HepG2 (cell line): ENCODE measurements around the gene BCL2L1. TPM values are rescaled to one million over a fixed set of nuclear protein-coding genes. Genes with fewer than 3 reads are reported as not detected.

Experiments
- ATAC-seq: fragments of 200-7000 bp; cut with Tn5 transposase; 3 replicates; pipeline ENCODE4 v1.9.1; 2020; ENCODE audit warnings: mild to moderate bottlenecking, moderate library complexity
- BruUV-seq: library from RNA; stranded (reverse); fragments of 400-500 nt; replicated peaks from 2 replicates; lab custom pipeline; 2021; lab: Mats Ljungman, UMichigan
- CTCF ChIA-PET: fragments of 300-600 bp; formaldehyde crosslinking; extraction: SDS; loops from one replicate; lab custom pipeline; 2021; ENCODE audit warnings: low total read pairs, inconsistent platforms, low intra/inter-chr PET ratio; lab: Yijun Ruan, JAX
- POLR2A ChIA-PET: fragments of 350-600 bp; sonication (Branson Sonifier 250); formaldehyde crosslinking; loops from one replicate; lab custom pipeline; 2020; ENCODE audit warnings: antibody characterized with exemption, inconsistent platforms; lab: Yijun Ruan, JAX
- DNase-seq: peaks from one replicate; pipeline ENCODE4 v3.0.0-alpha.2; 2015; ENCODE audit warnings: low spot score
- FAIRE-seq: peaks from 3 replicates; lab custom pipeline; 2011; peaks lifted over from hg19 to GRCh38; lab: Jason Lieb, UNC
- H2AFZ ChIP-seq: one replicate; pipeline ENCODE4 v1.6.1; 2011; ENCODE audit warnings: low read length, inconsistent platforms
- H3K27ac ChIP-seq: fragments of 300-600 bp; 3 replicates; pipeline ENCODE4 v1.8.0; 2011; ENCODE audit warnings: mixed run types, mild to moderate bottlenecking, mixed read lengths, low read length, inconsistent platforms; ENCODE audit not compliant: insufficient read depth; ENCODE audit errors: extremely low read length
- H3K27me3 ChIP-seq, 2 experiments: fragments of 200-600 bp in 1 of 2; 2 replicates in 1 of 2; 3 replicates in 1 of 2; pipeline versions ENCODE4 v1.6.0 to v1.8.0; 2011; ENCODE audit warnings: low read length in 2 of 2, mild to moderate bottlenecking in 2 of 2, moderate library complexity in 2 of 2, inconsistent platforms in 1 of 2; ENCODE audit not compliant: insufficient read depth in 2 of 2, control insufficient read depth in 1 of 2
- H3K36me3 ChIP-seq, 2 experiments: fragments of 200-600 bp in 1 of 2; replicated peaks in 1 of 2; 2 replicates in 1 of 2; 3 replicates in 1 of 2; pipeline versions ENCODE4 v1.5.1 to v1.8.0; 2011; ENCODE audit warnings: low read length in 2 of 2, inconsistent platforms in 1 of 2; ENCODE audit not compliant: insufficient read depth in 2 of 2, control insufficient read depth in 1 of 2
- H3K4me1 ChIP-seq: 2 replicates; pipeline ENCODE4 v1.5.1; 2012; ENCODE audit warnings: low read length, inconsistent platforms; ENCODE audit not compliant: insufficient read depth
- H3K4me2 ChIP-seq: 2 replicates; pipeline ENCODE4 v1.6.0; 2011; ENCODE audit warnings: low read depth, low read length, inconsistent platforms
- H3K4me3 ChIP-seq, 3 experiments: fragments of 200-600 bp in 1 of 3; sonication (generic), shearing (Covaris generic) in 1 of 3; replicated peaks in 1 of 3; 2 replicates each; pipeline ENCODE4 v1.5.1; 2011 to 2016; ENCODE audit warnings: low read length in 3 of 3, inconsistent platforms in 2 of 3, low read depth in 2 of 3, mild to moderate bottlenecking in 2 of 3, control low read depth in 1 of 3, mixed read lengths in 1 of 3; ENCODE audit not compliant: insufficient read depth in 1 of 3
- H3K79me2 ChIP-seq: one replicate; pipeline ENCODE4 v1.6.1; 2011; ENCODE audit warnings: low read length, inconsistent platforms; ENCODE audit not compliant: insufficient read depth
- H3K9ac ChIP-seq: 2 replicates; pipeline ENCODE4 v1.6.0; 2011; ENCODE audit warnings: mild to moderate bottlenecking, low read depth, low read length, inconsistent platforms; ENCODE audit not compliant: insufficient read depth
- H3K9me3 ChIP-seq: 2 replicates; pipeline ENCODE4 v1.5.1; 2012; ENCODE audit warnings: mild to moderate bottlenecking, low read length
- H4K20me1 ChIP-seq: 2 replicates; pipeline ENCODE4 v1.6.0; 2011; ENCODE audit warnings: inconsistent platforms, mild to moderate bottlenecking, low read length, moderate library complexity; ENCODE audit not compliant: insufficient read depth
- GFI1 ChIP-seq: sonication (generic); formaldehyde crosslinking; IDR thresholded peaks from 2 replicates; pipeline ENCODE4 v1.5.0; 2020; ENCODE audit warnings: missing genetic modification reagents, mild to moderate bottlenecking, borderline replicate concordance
- IKZF4 ChIP-seq: sonication (generic); formaldehyde crosslinking; IDR thresholded peaks from 2 replicates; pipeline ENCODE4 v1.5.1; 2020; ENCODE audit warnings: borderline replicate concordance, mild to moderate bottlenecking, low read depth, missing genetic modification reagents; ENCODE audit errors: not compliant biosample characterization
- PAX8 ChIP-seq: sonication (generic); formaldehyde crosslinking; IDR thresholded peaks from 2 replicates; pipeline ENCODE4 v1.8.0; 2022; ENCODE audit warnings: mild to moderate bottlenecking, missing genetic modification reagents, borderline replicate concordance
- RBM22 ChIP-seq: fragments of 200-400 bp; formaldehyde crosslinking; optimal IDR thresholded peaks from 2 replicates; pipeline ENCODE3; 2017; ENCODE audit warnings: mild to moderate bottlenecking, low read length, moderate library complexity
- SSRP1 ChIP-seq: IDR thresholded peaks from 2 replicates; pipeline ENCODE4 v1.6.1; 2016; ENCODE audit warnings: control low read depth
- STAT6 ChIP-seq: sonication (generic); formaldehyde crosslinking; IDR thresholded peaks from 2 replicates; pipeline ENCODE4 v1.4.0; 2020; ENCODE audit warnings: missing genetic modification reagents, mild to moderate bottlenecking, borderline replicate concordance
- ZNF432 ChIP-seq: sonication (generic); formaldehyde crosslinking; IDR thresholded peaks from 2 replicates; pipeline ENCODE4 v1.5.0; 2020; ENCODE audit warnings: missing genetic modification reagents, mild to moderate bottlenecking, borderline replicate concordance
- ZNF546 ChIP-seq: sonication (generic); formaldehyde crosslinking; conservative IDR thresholded peaks from 2 replicates; pipeline ENCODE4 v1.8.1; 2023; ENCODE audit warnings: mild to moderate bottlenecking, missing genetic modification reagents
- ZNF569 ChIP-seq: sonication (generic); formaldehyde crosslinking; IDR thresholded peaks from 2 replicates; pipeline ENCODE4 v1.5.0; 2020; ENCODE audit warnings: mild to moderate bottlenecking, missing genetic modification reagents, moderate library complexity, borderline replicate concordance
- ZNF687 ChIP-seq: sonication (generic); formaldehyde crosslinking; IDR thresholded peaks from 2 replicates; pipeline ENCODE4 v1.5.1; 2020; ENCODE audit warnings: mild to moderate bottlenecking, missing genetic modification reagents, moderate library complexity
- ZNF747 ChIP-seq: sonication (generic); formaldehyde crosslinking; IDR thresholded peaks from 2 replicates; pipeline ENCODE4 v1.8.1; 2023; ENCODE audit warnings: missing genetic modification reagents, mild to moderate bottlenecking, borderline replicate concordance
- ZNF816 ChIP-seq: sonication (generic); formaldehyde crosslinking; IDR thresholded peaks from 2 replicates; pipeline ENCODE4 v1.8.0; 2022; ENCODE audit warnings: missing genetic modification reagents, mild to moderate bottlenecking, borderline replicate concordance
- ZZZ3 ChIP-seq: sonication (generic); formaldehyde crosslinking; IDR thresholded peaks from 2 replicates; pipeline ENCODE4 v1.4.0; 2020; ENCODE audit warnings: missing genetic modification reagents, mild to moderate bottlenecking, borderline replicate concordance
- WGBS: methylation state at CpG from one replicate; pipeline ENCODE4 v1.1.6; 2017; ENCODE audit warnings: low lambda C conversion rate; 5-methylcytosine and 5-hydroxymethylcytosine counted together
- in situ Hi-C: cut with HindIII; loops from 2 replicates; pipeline ENCODE4 v1.10.0; 2017; ENCODE audit warnings: low pct_unique_long_range_greater_than_20kb; ENCODE audit not compliant: extremely low pct_ligation_motif_present
- intact Hi-C: fragments of 100-400 bp; cut with micrococcal nuclease; formaldehyde crosslinking; loops from one replicate; pipeline ENCODE4 v1.10.0; 2022; ENCODE audit not compliant: unreplicated experiment
- polyA plus RNA-seq, 8 experiments: library from polyadenylated mRNA; depleted of rRNA in 3 of 8; stranded (reverse) in 7 of 8; unstranded in 1 of 8; fragments of >200 nt; fragmentation: Illumina TruSeq in 4 of 8; extraction: Trizol in 4 of 8; gene quantifications; 2 replicates each; pipeline versions ENCODE4 v1.2.1 to v1.2.3, GENCODE V29; 2011 to 2016; ENCODE audit warnings: low read depth in 4 of 8, missing spikeins in 1 of 8, mixed read lengths in 1 of 8; ENCODE audit not compliant: insufficient read depth in 1 of 8
- total RNA-seq, 5 experiments: library from RNA; depleted of rRNA; stranded (reverse); fragments of >200 nt; fragmentation: Illumina TruSeq; extraction: Trizol; gene quantifications; 2 replicates each; pipeline ENCODE4 v1.2.3, GENCODE V29; 2016; ENCODE audit warnings: low read depth in 1 of 5
- TF ChIP-seq, protein P1 (sequence below): sonication (generic); formaldehyde crosslinking; IDR thresholded peaks from 2 replicates; pipeline ENCODE4 v1.8.0; 2022; ENCODE audit warnings: mild to moderate bottlenecking, missing genetic modification reagents; ENCODE audit not compliant: insufficient replicate concordance

The BCL2L1 gene
- total and polyA plus RNA-seq, 2 of the 13 experiments (the other 11 are each of a cell fraction or from before 2014, with no cell fraction given), result 164 to 258 TPM

DNA sequence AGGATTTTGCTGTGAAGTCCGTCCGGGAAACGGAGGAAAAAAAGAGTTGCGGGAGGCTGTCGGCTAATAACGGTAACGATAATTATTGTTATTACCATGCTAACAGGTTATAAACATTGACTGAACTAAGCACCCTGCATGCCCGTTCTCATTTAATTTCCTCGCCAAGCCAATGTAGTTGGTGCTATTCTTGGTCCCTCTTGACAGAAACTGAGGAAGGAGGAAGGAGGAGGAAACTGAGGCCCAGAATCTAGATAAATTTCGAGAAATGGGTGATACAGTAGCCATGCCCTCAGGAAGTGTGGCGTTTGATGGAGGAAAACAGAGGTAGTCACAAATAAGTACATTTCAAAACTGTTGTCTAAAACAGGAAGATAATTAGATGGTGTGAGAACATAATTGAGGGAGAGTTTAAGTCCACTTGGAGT, 16.9 kb upstream of the BCL2L1 start:
- peak overlapping the region; percentile 90 to 97 (median 93) for H3K4me3 ChIP-seq
- POLR2A ChIA-PET, result interaction anchor here (0.7 to 3.2 kb wide), 29 partner anchors 8 to 165 kb away, joined by 3 to 34 read pairs (median 7); partner anchors contain the start of genes BCL2L1 and ID1
- H3K4me2 ChIP-seq, result peak overlapping the region; percentile 93
- H2AFZ ChIP-seq, result peak overlapping the region; percentile 73
- H3K36me3 ChIP-seq, result peaks cover 2 to 11% of the 10 kb centered on the region in 2 experiments; a peak in 3 of 5 replicates
- H3K9me3 ChIP-seq, result no peaks in the 10 kb centered on the region
- intact Hi-C loops, result no loop called here
- H3K27ac ChIP-seq, result peak overlapping the region; percentile 84
- WGBS, result 1% methylated on average over 11 of the region's 11 CpGs
- in situ Hi-C loops, result no loop called here
- CTCF ChIA-PET, result interaction anchor here (1.8 kb wide), 1 partner anchor 79 kb away, joined by 5 read pairs; no protein-coding TSS in a partner anchor
- FAIRE-seq (no peak), DNase-seq (no peak), ATAC-seq (peak; percentile 1; the same call in 2 of the 3 replicates)
- peaks cover 35% of the 10 kb centered on the region for H3K4me1 ChIP-seq
- peaks cover 59% of the 10 kb centered on the region for H3K79me2 ChIP-seq
- TSS peak; percentile 83 for BruUV-seq
- H4K20me1 ChIP-seq, result no peaks in the 10 kb centered on the region
- peak overlapping the region; percentile 90 for H3K9ac ChIP-seq
- H3K27me3 ChIP-seq, result peaks cover 0 to 3% of the 10 kb centered on the region in 2 experiments; a peak in 2 of 5 replicates
- TF ChIP-seq ZNF432 (CRISPR knock-in tag) (no peak; the same call in 1 of the 2 replicates), SSRP1 (CRISPR knock-in tag) (no peak), IKZF4 (CRISPR knock-in tag) (peak; percentile 19), ZNF747 (CRISPR knock-in tag) (peak; percentile 20; the same call in 1 of the 2 replicates), STAT6 (CRISPR knock-in tag) (0 out of 2 replicates have a peak, but pooled peaks have one; percentile 22), ZNF546 (CRISPR knock-in tag) (0 out of 2 replicates have a peak, but pooled peaks have one; percentile 15), GFI1 (0 out of 2 replicates have a peak, but pooled peaks have one; percentile 28), ZNF816 (CRISPR knock-in tag) (peak; percentile 20; the same call in 1 of the 2 replicates), PAX8 (no peak), ZZZ3 (CRISPR knock-in tag) (0 out of 2 replicates have a peak, but pooled peaks have one; percentile 1), ZNF569 (CRISPR knock-in tag) (0 out of 2 replicates have a peak, but pooled peaks have one; percentile 48), ZNF687 (CRISPR knock-in tag) (peak; percentile 22; the same call in 1 of the 2 replicates), RBM22 (no peak)
- TF ChIP-seq, protein P1, sequence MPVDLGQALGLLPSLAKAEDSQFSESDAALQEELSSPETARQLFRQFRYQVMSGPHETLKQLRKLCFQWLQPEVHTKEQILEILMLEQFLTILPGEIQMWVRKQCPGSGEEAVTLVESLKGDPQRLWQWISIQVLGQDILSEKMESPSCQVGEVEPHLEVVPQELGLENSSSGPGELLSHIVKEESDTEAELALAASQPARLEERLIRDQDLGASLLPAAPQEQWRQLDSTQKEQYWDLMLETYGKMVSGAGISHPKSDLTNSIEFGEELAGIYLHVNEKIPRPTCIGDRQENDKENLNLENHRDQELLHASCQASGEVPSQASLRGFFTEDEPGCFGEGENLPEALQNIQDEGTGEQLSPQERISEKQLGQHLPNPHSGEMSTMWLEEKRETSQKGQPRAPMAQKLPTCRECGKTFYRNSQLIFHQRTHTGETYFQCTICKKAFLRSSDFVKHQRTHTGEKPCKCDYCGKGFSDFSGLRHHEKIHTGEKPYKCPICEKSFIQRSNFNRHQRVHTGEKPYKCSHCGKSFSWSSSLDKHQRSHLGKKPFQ (CRISPR knock-in tag), result no peak
